ENCODE measurements around the gene EHBP1L1.

The EHBP1L1 gene

GRCh38 chr11:65575568-65576231 lies at the start of gene EHBP1L1:
Gene EHBP1L1, plus strand, starts transcription at chr11:65576053. Its CDS starts 250 bp downstream, at chr11:65576303.
- in situ Hi-C loops (cut with HindIII; ENCODE audit: low sequenced_read_pairs) = no loop called here

- in situ Hi-C loops (cut with HindIII; ENCODE audit: low sequenced_read_pairs) = no loop called here
These were observed 49.1 kb upstream of the EHBP1L1 start for GRCh38 chr11:65526744-65527143.

GRCh38 chr11:65528819-65529350 lies 47.0 kb upstream of the EHBP1L1 start:
- in situ Hi-C loops (cut with HindIII; ENCODE audit: low sequenced_read_pairs) = no loop called here

- in situ Hi-C loops (cut with HindIII; ENCODE audit: low sequenced_read_pairs) = no loop called here
These were observed 46.2 kb upstream of the EHBP1L1 start for GRCh38 chr11:65529475-65530156.

- in situ Hi-C loops (cut with HindIII; ENCODE audit: low sequenced_read_pairs) = no loop called here
These were observed 45.7 kb upstream of the EHBP1L1 start for GRCh38 chr11:65530157-65530496.

GRCh38 chr11:65532388-65533064 lies 43.3 kb upstream of the EHBP1L1 start:
- in situ Hi-C loops (cut with HindIII; ENCODE audit: low sequenced_read_pairs) = no loop called here

- in situ Hi-C loops (cut with HindIII; ENCODE audit: low sequenced_read_pairs) = no loop called here
These were observed 40.8 kb upstream of the EHBP1L1 start for GRCh38 chr11:65535102-65535501.

- in situ Hi-C loops (cut with HindIII; ENCODE audit: low sequenced_read_pairs) = no loop called here
These were observed 39.2 kb upstream of the EHBP1L1 start for GRCh38 chr11:65536412-65537295.

GRCh38 chr11:65537296-65537597 lies 38.6 kb upstream of the EHBP1L1 start:
- in situ Hi-C loops (cut with HindIII; ENCODE audit: low sequenced_read_pairs) = no loop called here

GRCh38 chr11:65537620-65538231 lies 38.1 kb upstream of the EHBP1L1 start:
- in situ Hi-C loops (cut with HindIII; ENCODE audit: low sequenced_read_pairs) = no loop called here

- in situ Hi-C loops (cut with HindIII; ENCODE audit: low sequenced_read_pairs) = no loop called here
These were observed 37.5 kb upstream of the EHBP1L1 start for GRCh38 chr11:65538232-65538914.

- in situ Hi-C loops (cut with HindIII; ENCODE audit: low sequenced_read_pairs) = no loop called here
These were observed 36.7 kb upstream of the EHBP1L1 start for GRCh38 chr11:65538915-65539743.

- in situ Hi-C loops (cut with HindIII; ENCODE audit: low sequenced_read_pairs) = no loop called here
These were observed 36.0 kb upstream of the EHBP1L1 start for GRCh38 chr11:65539744-65540289.

GRCh38 chr11:65540290-65541092 lies 35.4 kb upstream of the EHBP1L1 start:
- in situ Hi-C loops (cut with HindIII; ENCODE audit: low sequenced_read_pairs) = no loop called here

GRCh38 chr11:65541093-65541982 lies 34.5 kb upstream of the EHBP1L1 start:
- in situ Hi-C loops (cut with HindIII; ENCODE audit: low sequenced_read_pairs) = no loop called here

- in situ Hi-C loops (cut with HindIII; ENCODE audit: low sequenced_read_pairs) = no loop called here
These were observed 33.0 kb upstream of the EHBP1L1 start for GRCh38 chr11:65542738-65543390.

- in situ Hi-C loops (cut with HindIII; ENCODE audit: low sequenced_read_pairs) = no loop called here
These were observed 30.0 kb upstream of the EHBP1L1 start for GRCh38 chr11:65545853-65546216.

Measured in DLD1 (cell line).